Fibroblast of lung (primary cell): ENCODE results near the gene PLCH2.

Experiments used
- CTCF ChIP-seq, 2 donors: IDR thresholded peaks in 1 of 2; conservative IDR thresholded peaks in 1 of 2; 1 replicate in 1 of 2; 2 replicates in 1 of 2; pipeline ENCODE4 v1.5.1; 2011 to 2012; ENCODE audit warnings: low read length in 2 of 2, control low read depth in 1 of 2, inconsistent platforms in 1 of 2, low read depth in 1 of 2, mild to moderate bottlenecking in 1 of 2
- EZH2 ChIP-seq: IDR thresholded peaks from 2 replicates; pipeline ENCODE4 v1.5.1; 2012; ENCODE audit warnings: low read length, control low read depth, mild to moderate bottlenecking; ENCODE audit errors: missing control alignments

- TF ChIP-seq CTCF (conservative IDR thresholded peaks at IDR 0.05 in 1 of 2, IDR thresholded peaks at IDR 0.05 in 1 of 2; ENCODE audit: low read depth in 1 of 2, low read length in 2 of 2) (no peak), EZH2 (no peak)
These were observed 42.4 kb downstream of the PLCH2 start for GRCh38 chr1:2518528-2518927.
